ENCODE data around the gene DOCK1.

DNA sequence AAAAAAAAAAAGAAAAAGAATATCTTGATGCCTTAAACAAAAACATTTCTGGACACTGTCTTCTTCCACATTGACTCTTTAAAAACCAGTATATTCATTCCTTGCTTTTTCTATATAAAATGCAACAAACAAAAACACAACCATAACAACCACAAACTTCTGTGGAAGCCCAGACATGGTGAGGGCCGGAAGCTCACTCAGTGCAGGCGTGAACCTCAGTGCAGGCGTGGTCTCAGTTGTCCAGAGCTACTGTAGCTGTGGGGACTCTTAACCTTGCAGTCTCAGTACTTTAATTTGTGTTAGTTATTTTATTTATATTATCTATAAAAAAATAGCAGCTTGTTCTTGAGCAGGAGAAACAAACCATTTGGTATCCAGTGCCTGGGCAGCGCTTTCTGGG lies 131.8 kb downstream of the DOCK1 start:
- TF ChIP-seq, protein P1, sequence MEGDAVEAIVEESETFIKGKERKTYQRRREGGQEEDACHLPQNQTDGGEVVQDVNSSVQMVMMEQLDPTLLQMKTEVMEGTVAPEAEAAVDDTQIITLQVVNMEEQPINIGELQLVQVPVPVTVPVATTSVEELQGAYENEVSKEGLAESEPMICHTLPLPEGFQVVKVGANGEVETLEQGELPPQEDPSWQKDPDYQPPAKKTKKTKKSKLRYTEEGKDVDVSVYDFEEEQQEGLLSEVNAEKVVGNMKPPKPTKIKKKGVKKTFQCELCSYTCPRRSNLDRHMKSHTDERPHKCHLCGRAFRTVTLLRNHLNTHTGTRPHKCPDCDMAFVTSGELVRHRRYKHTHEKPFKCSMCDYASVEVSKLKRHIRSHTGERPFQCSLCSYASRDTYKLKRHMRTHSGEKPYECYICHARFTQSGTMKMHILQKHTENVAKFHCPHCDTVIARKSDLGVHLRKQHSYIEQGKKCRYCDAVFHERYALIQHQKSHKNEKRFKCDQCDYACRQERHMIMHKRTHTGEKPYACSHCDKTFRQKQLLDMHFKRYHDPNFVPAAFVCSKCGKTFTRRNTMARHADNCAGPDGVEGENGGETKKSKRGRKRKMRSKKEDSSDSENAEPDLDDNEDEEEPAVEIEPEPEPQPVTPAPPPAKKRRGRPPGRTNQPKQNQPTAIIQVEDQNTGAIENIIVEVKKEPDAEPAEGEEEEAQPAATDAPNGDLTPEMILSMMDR (IDR thresholded peaks at IDR 0.05; ENCODE audit: poor library complexity, severe bottlenecking), result no peak
- TF ChIP-seq POLR2AphosphoS5 (IDR thresholded peaks at IDR 0.05), result no peak
- no peak for TF ChIP-seq MXI1 (conservative IDR thresholded peaks at IDR 0.05; ENCODE audit: poor library complexity, severe bottlenecking)

All from neural cell (in vitro differentiated cells).